ENCODE data around the gene IL25. TPM values are rescaled to one million over a fixed set of nuclear protein-coding genes. Genes with fewer than 3 reads are reported as not detected.

IL25 gene
- total RNA-seq (2021; ENCODE audit: unreplicated experiment): not detected
- polyA plus RNA-seq (2012; ENCODE audit: insufficient read length): not detected
- Bru-seq, nascent RNA: not detected
- BruChase-seq, experiment 1, labeled RNA remaining after a 2-hour chase: not detected
- BruChase-seq, experiment 2, labeled RNA remaining after a 6-hour chase: not detected
- long read RNA-seq: 0 reads

GRCh38 chr14:23372509-23372908 is at the start of gene IL25:
Gene IL25, plus strand, starts transcription at chr14:23372809.
- TF ChIP-seq, protein P1, sequence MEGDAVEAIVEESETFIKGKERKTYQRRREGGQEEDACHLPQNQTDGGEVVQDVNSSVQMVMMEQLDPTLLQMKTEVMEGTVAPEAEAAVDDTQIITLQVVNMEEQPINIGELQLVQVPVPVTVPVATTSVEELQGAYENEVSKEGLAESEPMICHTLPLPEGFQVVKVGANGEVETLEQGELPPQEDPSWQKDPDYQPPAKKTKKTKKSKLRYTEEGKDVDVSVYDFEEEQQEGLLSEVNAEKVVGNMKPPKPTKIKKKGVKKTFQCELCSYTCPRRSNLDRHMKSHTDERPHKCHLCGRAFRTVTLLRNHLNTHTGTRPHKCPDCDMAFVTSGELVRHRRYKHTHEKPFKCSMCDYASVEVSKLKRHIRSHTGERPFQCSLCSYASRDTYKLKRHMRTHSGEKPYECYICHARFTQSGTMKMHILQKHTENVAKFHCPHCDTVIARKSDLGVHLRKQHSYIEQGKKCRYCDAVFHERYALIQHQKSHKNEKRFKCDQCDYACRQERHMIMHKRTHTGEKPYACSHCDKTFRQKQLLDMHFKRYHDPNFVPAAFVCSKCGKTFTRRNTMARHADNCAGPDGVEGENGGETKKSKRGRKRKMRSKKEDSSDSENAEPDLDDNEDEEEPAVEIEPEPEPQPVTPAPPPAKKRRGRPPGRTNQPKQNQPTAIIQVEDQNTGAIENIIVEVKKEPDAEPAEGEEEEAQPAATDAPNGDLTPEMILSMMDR (IDR thresholded peaks at IDR 0.05): no peak
- TF ChIP-seq POLR2AphosphoS5 (IDR thresholded peaks at IDR 0.05; ENCODE audit: low read depth, low read length) (no peak), REST (IDR thresholded peaks at IDR 0.05; ENCODE audit: insufficient read depth in 1 of 2, low read depth in 2 of 2, low read length in 1 of 2) (no peak), TCF7L2 (IDR thresholded peaks at IDR 0.05; ENCODE audit: low read depth, low read length) (no peak)
- Histone ChIP-seq H3K4me1 (ENCODE audit: control insufficient read depth, insufficient read depth, low read length) (no peaks in the 10 kb centered on the region), H3K9me3 (ENCODE audit: control insufficient read depth, insufficient read depth, low read depth, low read length) (no peaks in the 10 kb centered on the region), H3K4me3 (ENCODE audit: low read depth in 2 of 2, low read length in 2 of 2) (no peak within 1 kb of the TSS), H3K27me3 (ENCODE audit: control insufficient read depth, insufficient read depth, low read length) (no peaks in the 10 kb centered on the region), H3K27ac (ENCODE audit: low read length) (no peak within 1 kb of the TSS), H3K36me3 (ENCODE audit: control insufficient read depth, insufficient read depth, low read length) (no peaks in the 10 kb centered on the region)
- ChIA-PET CTCF (no interaction called here), POLR2A (no interaction called here)
- no peak for ATAC-seq
- DNase-seq (ENCODE audit: low read depth, low spot score): no peak
- in situ Hi-C loops (cut with HindIII; ENCODE audit: low pct_unique_long_range_greater_than_20kb, low sequenced_read_pairs): no loop called here
- intact Hi-C loops (cut with micrococcal nuclease; ENCODE audit: unreplicated experiment): no loop called here
- BruUV-seq (replicated peaks): no TSS peak

GRCh38 chr14:23323838-23324454 is 48.7 kb upstream of the IL25 start:
- Histone ChIP-seq H3K9me3 (ENCODE audit: control insufficient read depth, insufficient read depth, low read depth, low read length) (no peaks in the 10 kb centered on the region), H3K4me1 (ENCODE audit: control insufficient read depth, insufficient read depth, low read length) (peaks cover 7% of the 10 kb centered on the region), H3K36me3 (ENCODE audit: control insufficient read depth, insufficient read depth, low read length) (peaks cover 21% of the 10 kb centered on the region), H3K27me3 (ENCODE audit: control insufficient read depth, insufficient read depth, low read length) (no peaks in the 10 kb centered on the region), H3K27ac (ENCODE audit: low read length) (no peak overlapping the region), H3K4me3 (ENCODE audit: low read depth in 2 of 2, low read length in 2 of 2) (no peak overlapping the region)
- TF ChIP-seq POLR2AphosphoS5 (IDR thresholded peaks at IDR 0.05; ENCODE audit: low read depth, low read length) (no peak), TCF7L2 (IDR thresholded peaks at IDR 0.05; ENCODE audit: low read depth, low read length) (no peak)
- DNase-seq (ENCODE audit: low read depth, low spot score) (no peak), ATAC-seq (no peak)
- ChIA-PET CTCF (no interaction called here), POLR2A (no interaction called here)
- in situ Hi-C loops (cut with HindIII; ENCODE audit: low pct_unique_long_range_greater_than_20kb, low sequenced_read_pairs) (no loop called here), intact Hi-C loops (cut with micrococcal nuclease; ENCODE audit: unreplicated experiment) (loop anchor here (10.0 kb wide), 2 partner anchors 121 to 231 kb away; partner anchors contain the start of genes THTPA and ZFHX2)
- BruUV-seq (replicated peaks): no TSS peak

GRCh38 chr14:23324455-23324846 is 48.2 kb upstream of the IL25 start:
- H3K4me1 ChIP-seq (ENCODE audit: control insufficient read depth, insufficient read depth, low read length): peaks cover 7% of the 10 kb centered on the region
- intact Hi-C loops (cut with micrococcal nuclease; ENCODE audit: unreplicated experiment) (loop anchor here (10.0 kb wide), 2 partner anchors 120 to 230 kb away; partner anchors contain the start of genes THTPA and ZFHX2), in situ Hi-C loops (cut with HindIII; ENCODE audit: low pct_unique_long_range_greater_than_20kb, low sequenced_read_pairs) (no loop called here)
- ATAC-seq: no peak
- ChIA-PET POLR2A (no interaction called here), CTCF (interaction anchor here (0.6 kb wide), 1 partner anchor 53 kb away, joined by 5 read pairs; no protein-coding TSS in a partner anchor)
- peaks cover 21% of the 10 kb centered on the region for H3K36me3 ChIP-seq (ENCODE audit: control insufficient read depth, insufficient read depth, low read length)
- DNase-seq (ENCODE audit: low read depth, low spot score): no peak
- H3K27me3 ChIP-seq (ENCODE audit: control insufficient read depth, insufficient read depth, low read length): no peaks in the 10 kb centered on the region
- no peaks in the 10 kb centered on the region for H3K9me3 ChIP-seq (ENCODE audit: control insufficient read depth, insufficient read depth, low read depth, low read length)
- no TSS peak for BruUV-seq (replicated peaks)
- H3K4me3 ChIP-seq (ENCODE audit: low read depth in 2 of 2, low read length in 2 of 2): no peak overlapping the region
- H3K27ac ChIP-seq (ENCODE audit: low read length): no peak overlapping the region
- TF ChIP-seq SIN3A (IDR thresholded peaks at IDR 0.05; ENCODE audit: borderline replicate concordance, insufficient read depth, low read depth, low read length): no peak
- TF ChIP-seq, protein P1 (IDR thresholded peaks at IDR 0.05): no peak
- no peak for TF ChIP-seq TCF7L2 (IDR thresholded peaks at IDR 0.05; ENCODE audit: low read depth, low read length)
- no peak for TF ChIP-seq POLR2AphosphoS5 (IDR thresholded peaks at IDR 0.05; ENCODE audit: low read depth, low read length)
- TF ChIP-seq REST (IDR thresholded peaks at IDR 0.05; ENCODE audit: insufficient read depth in 1 of 2, low read depth in 2 of 2, low read length in 1 of 2): no peak
